ENCODE results near the gene GRK7. TPM values are rescaled to one million over a fixed set of nuclear protein-coding genes. Genes with fewer than 3 reads are reported as not detected.

GRK7 gene
- total and polyA plus RNA-seq, 12 donors, result 0.07 to 0.11 (median 0.07) TPM; not detected in 9

DNA sequence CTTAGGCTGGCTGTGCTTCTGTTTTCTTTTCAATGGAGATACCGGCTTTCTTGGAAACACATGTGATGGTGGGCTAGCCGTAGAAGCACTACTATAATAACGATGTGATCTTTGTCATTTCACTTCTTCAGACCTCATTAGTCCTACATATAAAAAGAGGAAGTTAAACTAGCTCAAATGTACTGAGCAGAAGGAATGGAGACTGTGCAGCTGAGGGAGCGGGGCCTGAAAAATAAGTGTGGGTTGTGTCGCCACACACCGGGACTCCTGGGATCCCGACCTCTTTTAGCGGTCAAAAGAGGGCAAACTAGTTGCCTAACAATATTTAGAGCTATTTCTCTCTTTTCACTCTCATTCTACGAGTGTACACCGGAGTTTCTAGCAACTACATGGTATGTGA lies 26.1 kb upstream of the GRK7 start:
- WGBS, 4 donors, result 74 to 84% (median 78%) methylated on average over 10 of the region's 10 CpGs
- no peaks in the 10 kb centered on the region for H3K9me3 ChIP-seq (replicated peaks in 1 of 3)
- intact Hi-C loops (cut with DNase I), result loop anchor here in 1 of 2 donors (5.0 to 10.0 kb wide), 2 partner anchors 138 to 175 kb away; partner anchors contain the start of gene ATP1B3
- no peak overlapping the region for H3K4me3 ChIP-seq
- H3K27me3 ChIP-seq, result no peaks in the 10 kb centered on the region
- H3K36me3 ChIP-seq (replicated peaks in 1 of 2), result no peaks in the 10 kb centered on the region
- H3K4me1 ChIP-seq (replicated peaks in 1 of 2), result peaks cover 14 to 25% of the 10 kb centered on the region in 2 donors
- no peak for DNase-seq
- TF ChIP-seq, protein P1, sequence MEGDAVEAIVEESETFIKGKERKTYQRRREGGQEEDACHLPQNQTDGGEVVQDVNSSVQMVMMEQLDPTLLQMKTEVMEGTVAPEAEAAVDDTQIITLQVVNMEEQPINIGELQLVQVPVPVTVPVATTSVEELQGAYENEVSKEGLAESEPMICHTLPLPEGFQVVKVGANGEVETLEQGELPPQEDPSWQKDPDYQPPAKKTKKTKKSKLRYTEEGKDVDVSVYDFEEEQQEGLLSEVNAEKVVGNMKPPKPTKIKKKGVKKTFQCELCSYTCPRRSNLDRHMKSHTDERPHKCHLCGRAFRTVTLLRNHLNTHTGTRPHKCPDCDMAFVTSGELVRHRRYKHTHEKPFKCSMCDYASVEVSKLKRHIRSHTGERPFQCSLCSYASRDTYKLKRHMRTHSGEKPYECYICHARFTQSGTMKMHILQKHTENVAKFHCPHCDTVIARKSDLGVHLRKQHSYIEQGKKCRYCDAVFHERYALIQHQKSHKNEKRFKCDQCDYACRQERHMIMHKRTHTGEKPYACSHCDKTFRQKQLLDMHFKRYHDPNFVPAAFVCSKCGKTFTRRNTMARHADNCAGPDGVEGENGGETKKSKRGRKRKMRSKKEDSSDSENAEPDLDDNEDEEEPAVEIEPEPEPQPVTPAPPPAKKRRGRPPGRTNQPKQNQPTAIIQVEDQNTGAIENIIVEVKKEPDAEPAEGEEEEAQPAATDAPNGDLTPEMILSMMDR (IDR thresholded peaks at IDR 0.05), result no peak
- no peak for TF ChIP-seq POLR2A (IDR thresholded peaks at IDR 0.05)
- peak overlapping the region in 1 of 5 donors; percentile 36 for H3K27ac ChIP-seq

DNA sequence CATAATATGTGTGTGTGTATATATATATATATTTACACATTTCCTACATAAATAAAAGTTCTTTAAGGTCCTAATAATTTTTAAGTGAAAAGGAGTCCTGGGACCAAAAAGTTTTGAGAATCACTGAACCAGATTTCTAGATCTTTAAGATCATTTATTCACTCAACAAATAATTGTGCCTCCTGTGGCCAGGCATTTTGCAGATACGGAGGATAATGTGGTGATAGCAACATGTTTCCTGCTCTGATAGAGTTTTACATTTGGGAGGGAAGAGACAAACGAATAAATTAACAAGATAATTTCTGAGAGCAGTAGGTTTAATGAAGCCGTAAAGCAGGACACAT lies 25.6 kb upstream of the GRK7 start:
- Histone ChIP-seq H3K27ac (peak overlapping the region in 4 of 5 donors; percentile 70 to 95 (median 90)), H3K4me1 (replicated peaks in 1 of 2) (peaks cover 14 to 27% of the 10 kb centered on the region in 2 donors), H3K4me3 (peak overlapping the region in 2 of 4 donors; percentile 63 to 86), H3K9me3 (replicated peaks in 1 of 3) (no peaks in the 10 kb centered on the region), H3K36me3 (replicated peaks in 1 of 2) (no peaks in the 10 kb centered on the region), H3K27me3 (no peaks in the 10 kb centered on the region)
- DNase-seq, result no peak
- TF ChIP-seq POLR2A (IDR thresholded peaks at IDR 0.05), result no peak
- TF ChIP-seq, protein P1 (IDR thresholded peaks at IDR 0.05), result no peak
- 0 to 2% (median 0%) methylated on average over 3 of the region's 3 CpGs for whole genome bisulfite sequencing, 4 donors
- intact Hi-C loops (cut with DNase I), result loop anchor here in 1 of 2 donors (5.0 to 10.0 kb wide), 2 partner anchors 137 to 175 kb away; partner anchors contain the start of gene ATP1B3

DNA sequence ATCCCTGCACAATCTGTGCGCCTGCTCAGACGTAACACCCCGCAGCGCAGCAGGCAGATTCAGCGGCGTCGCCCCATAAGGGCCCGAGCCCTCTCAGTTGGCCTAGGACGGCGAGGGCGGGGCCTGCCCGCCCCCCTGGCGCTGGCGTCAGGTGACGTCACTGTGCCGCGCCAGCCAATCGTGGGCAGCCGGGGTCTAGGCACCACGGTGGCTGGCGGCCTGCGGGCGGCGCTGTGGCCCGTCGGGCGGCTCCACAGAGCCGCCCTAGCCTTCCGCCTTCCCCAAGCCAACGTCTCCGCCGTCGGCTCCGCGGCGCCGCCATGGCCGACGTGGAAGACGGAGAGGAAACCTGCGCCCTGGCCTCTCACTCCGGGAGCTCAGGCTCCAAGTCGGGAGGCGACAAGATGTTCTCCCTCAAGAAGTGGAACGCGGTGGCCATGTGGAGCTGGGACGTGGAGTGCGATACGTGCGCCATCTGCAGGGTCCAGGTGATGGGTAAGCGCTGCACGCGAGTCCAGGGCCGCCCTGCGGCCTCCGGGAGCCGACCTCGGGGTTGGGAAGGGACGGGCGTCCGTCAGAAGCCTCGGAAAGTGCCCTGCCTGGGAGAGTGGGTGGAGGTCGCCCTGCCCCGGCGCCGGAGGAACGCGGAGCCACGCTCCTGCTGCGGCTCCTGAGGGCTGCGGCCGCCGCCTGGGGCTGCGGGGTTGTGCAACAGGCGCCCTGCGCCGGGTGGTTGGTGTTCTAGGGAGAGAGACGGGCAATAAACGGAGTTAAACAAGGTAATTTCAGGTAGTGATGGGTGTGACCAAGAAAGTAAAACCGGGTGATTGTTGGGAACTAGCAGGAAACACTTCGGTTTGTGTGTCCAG lies 25.0 kb upstream of the GRK7 start, which contains the start of gene RNF7:
TSS of gene RNF7 (plus strand) at position 277 of the 869 bp plus-strand sequence. CDS start at position 321, 44 bp downstream.
- Histone ChIP-seq H3K4me1 (replicated peaks in 1 of 2) (peaks cover 14 to 33% of the 10 kb centered on the region in 2 donors), H3K9me3 (replicated peaks in 1 of 3) (no peaks in the 10 kb centered on the region), H3K27ac (peak within 1 kb of the TSS; percentile 86 to 95 (median 92)), H3K27me3 (no peaks in the 10 kb centered on the region), H3K36me3 (replicated peaks in 1 of 2) (no peaks in the 10 kb centered on the region), H3K4me3 (peak within 1 kb of the TSS; percentile 52 to 100 (median 74))
- TF ChIP-seq, protein P1 (IDR thresholded peaks at IDR 0.05), result peak; percentile 67 to 98 (median 86)
- TF ChIP-seq POLR2A (IDR thresholded peaks at IDR 0.05), result peak; percentile 74 to 78
- intact Hi-C loops (cut with DNase I), result loop anchor here in 1 of 2 donors (5.0 to 10.0 kb wide), 2 partner anchors 137 to 174 kb away; partner anchors contain the start of gene ATP1B3
- WGBS, 4 donors, result 0% methylated on average over 20 to 81 of the region's 81 CpGs
- peak; percentile 94 to 98 (median 96) for DNase-seq

DNA sequence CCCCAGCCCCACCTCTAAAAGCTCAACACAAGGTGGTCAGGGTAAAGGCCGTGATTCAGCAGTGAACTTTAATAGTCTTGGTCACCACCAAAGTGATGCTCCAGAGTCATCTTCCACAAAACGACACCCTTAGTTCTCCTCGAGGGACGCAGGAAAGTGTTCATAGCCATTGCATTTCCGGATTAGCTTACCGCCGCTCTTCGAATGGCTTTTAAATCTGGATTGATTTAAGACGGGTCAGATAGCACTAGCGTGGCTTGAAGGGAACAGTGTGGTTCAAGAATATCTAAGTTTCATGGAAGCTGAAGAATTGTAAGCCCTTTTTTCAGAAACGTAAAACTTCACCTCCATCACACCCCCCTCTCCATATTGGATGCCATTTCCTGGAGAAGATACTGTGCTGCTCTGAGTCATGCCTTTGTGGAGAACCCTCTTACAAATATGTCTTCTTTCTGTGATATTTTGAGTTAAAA lies 24.3 kb upstream of the GRK7 start:
- TF ChIP-seq, protein P1 (IDR thresholded peaks at IDR 0.05), result no peak
- TF ChIP-seq POLR2A (IDR thresholded peaks at IDR 0.05), result no peak
- peak overlapping the region; percentile 86 to 95 (median 92) for H3K27ac ChIP-seq
- H3K9me3 ChIP-seq (replicated peaks in 1 of 3), result no peaks in the 10 kb centered on the region
- H3K4me3 ChIP-seq, result peak overlapping the region; percentile 52 to 100 (median 74)
- no peaks in the 10 kb centered on the region for H3K36me3 ChIP-seq (replicated peaks in 1 of 2)
- no peaks in the 10 kb centered on the region for H3K27me3 ChIP-seq
- H3K4me1 ChIP-seq (replicated peaks in 1 of 2), result peaks cover 14 to 40% of the 10 kb centered on the region in 2 donors
- 0% methylated on average over 11 of the region's 11 CpGs for WGBS, 4 donors
- intact Hi-C loops (cut with DNase I), result loop anchor here in 1 of 2 donors (5.0 to 10.0 kb wide), 2 partner anchors 136 to 173 kb away; partner anchors contain the start of gene ATP1B3
- peak in 4 of 7 donors; percentile 17 to 35 (median 21) for DNase-seq
